Mesendoderm (in vitro differentiated cells): ENCODE measurements around the gene POLR2J3.
"Not testable (repeated sequence)": the region's sequence is repeated elsewhere in the genome, so short reads cannot be mapped to it uniquely, and the experiment has no call there.

Experiments used
- DNase-seq: peaks from one replicate; pipeline ENCODE4 v3.0.0; 2013
- H2AK5ac ChIP-seq: 2 replicates; pipeline ENCODE4 v1.6.1; 2013; ENCODE audit warnings: low read length, inconsistent platforms
- H2BK120ac ChIP-seq: 2 replicates; pipeline ENCODE4 v1.6.1; 2013; ENCODE audit warnings: low read depth, mild to moderate bottlenecking, low read length, moderate library complexity, mixed read lengths
- H2BK15ac ChIP-seq: replicated peaks from 2 replicates; pipeline ENCODE4 v1.6.1; 2013; ENCODE audit warnings: low read depth, mild to moderate bottlenecking, moderate library complexity
- H2BK5ac ChIP-seq: 2 replicates; pipeline ENCODE4 v1.6.1; 2013; ENCODE audit warnings: low read length, inconsistent platforms
- H3K18ac ChIP-seq: 2 replicates; pipeline ENCODE4 v1.6.1; 2013; ENCODE audit warnings: mild to moderate bottlenecking, low read length, mixed read lengths
- H3K23ac ChIP-seq: one replicate; pipeline ENCODE4 v1.6.1; 2013; ENCODE audit warnings: low read length
- H3K27ac ChIP-seq: 2 replicates; pipeline ENCODE4 v1.5.1; 2013; ENCODE audit warnings: low read depth, mild to moderate bottlenecking, inconsistent platforms, low read length, moderate library complexity
- H3K27me3 ChIP-seq: 2 replicates; pipeline ENCODE4 v1.6.1; 2013; ENCODE audit warnings: low read length, control low read depth, mild to moderate bottlenecking, inconsistent platforms; ENCODE audit not compliant: insufficient read depth, poor library complexity
- H3K36me3 ChIP-seq: 2 replicates; pipeline ENCODE4 v1.6.1; 2013; ENCODE audit warnings: low read length, inconsistent platforms; ENCODE audit not compliant: control insufficient read depth, insufficient read depth
- H3K4ac ChIP-seq: one replicate; pipeline ENCODE4 v1.6.1; 2013; ENCODE audit warnings: low read depth, mild to moderate bottlenecking, low read length, moderate library complexity
- H3K4me1 ChIP-seq: 2 replicates; pipeline ENCODE4 v1.6.1; 2013; ENCODE audit warnings: low read depth, low read length, inconsistent platforms; ENCODE audit not compliant: control insufficient read depth
- H3K4me2 ChIP-seq: 2 replicates; pipeline ENCODE4 v1.6.1; 2013; ENCODE audit warnings: low read length
- H3K4me3 ChIP-seq: 2 replicates; pipeline ENCODE4 v1.5.1; 2013; ENCODE audit warnings: mild to moderate bottlenecking, low read length
- H3K56ac ChIP-seq: one replicate; pipeline ENCODE4 v1.6.1; 2013; ENCODE audit warnings: low read length
- H3K79me1 ChIP-seq: 2 replicates; pipeline ENCODE4 v1.6.1; 2013; ENCODE audit warnings: low read length, inconsistent platforms
- H3K79me2 ChIP-seq: 2 replicates; pipeline ENCODE4 v1.6.1; 2013; ENCODE audit warnings: mild to moderate bottlenecking, low read length; ENCODE audit not compliant: control insufficient read depth, insufficient read depth
- H3K9ac ChIP-seq: 2 replicates; pipeline ENCODE4 v1.6.1; 2013; ENCODE audit warnings: low read length, inconsistent platforms
- H4K5ac ChIP-seq: one replicate; pipeline ENCODE4 v1.6.1; 2013; ENCODE audit warnings: low read length
- H4K8ac ChIP-seq: one replicate; pipeline ENCODE4 v1.6.1; 2013; ENCODE audit warnings: low read depth, mild to moderate bottlenecking, control low read depth, low read length, moderate library complexity
- WGBS: extraction: QIAGEN DNeasy Blood & Tissue Kit; methylation state at CpG from one replicate; pipeline ENCODE4 v1.1.7; 2013; ENCODE audit warnings: low lambda C conversion rate, missing lambda C conversion rate; ENCODE audit not compliant: insufficient coverage; ENCODE audit errors: extremely low coverage; 5-methylcytosine and 5-hydroxymethylcytosine counted together

POLR2J3 gene

DNA sequence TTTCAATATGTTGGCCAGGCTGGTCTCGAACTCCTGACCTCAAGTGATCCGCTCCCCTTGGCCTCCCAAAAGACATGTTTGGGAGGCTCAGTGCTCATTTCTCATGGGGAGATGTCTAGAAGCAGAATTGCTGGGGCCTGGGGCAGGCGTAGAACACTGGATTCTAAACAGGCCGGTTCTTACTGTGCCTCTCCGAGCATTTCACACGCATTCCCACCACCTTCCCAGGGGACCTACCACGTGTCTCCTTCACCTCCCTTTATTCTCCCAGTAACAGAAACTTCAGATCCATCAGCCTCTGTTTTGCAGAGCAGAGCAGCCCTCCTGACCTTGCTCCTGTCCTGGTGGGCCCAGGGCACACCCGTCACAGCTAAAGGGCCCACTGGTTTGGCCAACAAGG, 45.2 kb downstream of the POLR2J3 start:
- not testable (repeated sequence) for H4K8ac ChIP-seq, H3K4me1 ChIP-seq, H3K18ac ChIP-seq, H4K5ac ChIP-seq, H3K36me3 ChIP-seq, H2AK5ac ChIP-seq, H2BK120ac ChIP-seq, H3K79me2 ChIP-seq, H3K27ac ChIP-seq, H2BK5ac ChIP-seq, DNase-seq, H3K23ac ChIP-seq, H3K4me2 ChIP-seq, H3K79me1 ChIP-seq, H3K4me3 ChIP-seq, H3K4ac ChIP-seq, H2BK15ac ChIP-seq, H3K27me3 ChIP-seq, H3K9ac ChIP-seq, H3K56ac ChIP-seq
- no CpG with 5 or more reads among the region's 8 CpGs for WGBS

DNA sequence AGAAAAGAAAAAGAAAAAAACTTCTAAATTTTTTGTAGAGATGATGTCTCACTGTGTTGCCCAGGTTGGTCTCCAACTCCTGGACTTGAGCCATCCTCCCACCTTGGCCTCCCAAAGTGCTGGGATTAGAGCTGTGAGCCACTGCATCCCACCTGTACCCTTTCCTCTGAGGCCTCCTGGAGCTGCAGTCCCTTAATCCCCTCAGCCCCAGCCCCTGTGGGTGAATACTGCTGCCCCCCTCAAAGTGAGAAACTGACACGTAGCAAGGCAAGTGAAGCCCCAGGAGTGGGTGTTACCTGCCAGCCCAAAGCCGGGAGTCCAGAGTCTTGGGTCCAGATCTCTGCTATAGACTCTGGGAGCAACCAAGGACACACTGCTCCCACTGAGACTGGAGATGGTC, 47.6 kb downstream of the POLR2J3 start:
- not testable (repeated sequence) for H3K27ac ChIP-seq, H3K4me1 ChIP-seq, H3K56ac ChIP-seq, H3K79me2 ChIP-seq, H3K4me2 ChIP-seq, H3K18ac ChIP-seq, DNase-seq, H3K79me1 ChIP-seq, H3K9ac ChIP-seq, H2BK15ac ChIP-seq, H3K4me3 ChIP-seq, H2AK5ac ChIP-seq, H2BK5ac ChIP-seq, H3K4ac ChIP-seq, H4K5ac ChIP-seq, H3K36me3 ChIP-seq, H4K8ac ChIP-seq, H3K27me3 ChIP-seq, H2BK120ac ChIP-seq, H3K23ac ChIP-seq
- WGBS, result no CpG with 5 or more reads among the region's 2 CpGs

- H3K4me2 ChIP-seq, H2BK5ac ChIP-seq, H3K4me3 ChIP-seq, H4K8ac ChIP-seq, H3K36me3 ChIP-seq, H3K9ac ChIP-seq, H3K4ac ChIP-seq, H3K27me3 ChIP-seq, H4K5ac ChIP-seq, H3K79me2 ChIP-seq, H2BK15ac ChIP-seq, H3K23ac ChIP-seq, H3K4me1 ChIP-seq, H2BK120ac ChIP-seq, H3K18ac ChIP-seq, H2AK5ac ChIP-seq, H3K79me1 ChIP-seq, H3K27ac ChIP-seq, H3K56ac ChIP-seq: not testable (repeated sequence)
- no CpG with 5 or more reads among the region's 5 CpGs for WGBS
- peak; percentile 9 for DNase-seq
These were observed 51.6 kb downstream of the POLR2J3 start for GRCh38 chr7:102520797-102521196.

- not testable (repeated sequence) for H3K18ac ChIP-seq, H3K4ac ChIP-seq, DNase-seq, H4K8ac ChIP-seq, H3K4me1 ChIP-seq, H3K4me3 ChIP-seq, H2BK15ac ChIP-seq, H4K5ac ChIP-seq, H3K9ac ChIP-seq, H3K27ac ChIP-seq, H3K79me1 ChIP-seq, H3K27me3 ChIP-seq, H3K4me2 ChIP-seq, H2AK5ac ChIP-seq, H2BK120ac ChIP-seq, H3K56ac ChIP-seq, H3K36me3 ChIP-seq, H2BK5ac ChIP-seq, H3K79me2 ChIP-seq, H3K23ac ChIP-seq
- no CpG with 5 or more reads among the region's 61 CpGs for WGBS
These were observed 54.7 kb downstream of the POLR2J3 start, which contains the start of gene RASA4B for GRCh38 chr7:102517550-102518147. RASA4B (minus strand) TSS chr7:102517777; CDS start chr7:102517710, 67 bp downstream.
